B cell (primary cell): ENCODE results near the gene GIPC1.

Experiments
- CTCF ChIP-seq: fragments of 200-600 bp; IDR thresholded peaks from one replicate; pipeline ENCODE4 v1.8.0; 2022; ENCODE audit warnings: antibody characterized with exemption, mild to moderate bottlenecking
- EZH2 ChIP-seq: IDR thresholded peaks from 2 replicates; pipeline ENCODE4 v1.6.1; 2012; ENCODE audit warnings: borderline replicate concordance, low read depth, mild to moderate bottlenecking, moderate library complexity, low read length; ENCODE audit not compliant: insufficient read depth, poor library complexity, severe bottlenecking

- TF ChIP-seq CTCF (no peak), EZH2 (no peak)
Observed at GRCh38 chr19:14528419-14529253, 32.7 kb upstream of the GIPC1 start.
